ENCODE data around the gene MXRA8.

The MXRA8 gene

GRCh38 chr1:1333551-1334241, 24.7 kb downstream of the MXRA8 start:
- DNase-seq = no peak

- DNase-seq = no peak
Observed at GRCh38 chr1:1332774-1333480, 25.4 kb downstream of the MXRA8 start.

GRCh38 chr1:1332031-1332755, 26.2 kb downstream of the MXRA8 start:
- no peak for DNase-seq

- DNase-seq = no peak
Observed at GRCh38 chr1:1331068-1331965, 27.0 kb downstream of the MXRA8 start, which contains the start of gene TAS1R3. TSS of gene TAS1R3 (plus strand) at chr1:1331280. CDS start at chr1:1331346, 66 bp downstream.

- no peak for DNase-seq
Observed at GRCh38 chr1:1330366-1331067, 27.8 kb downstream of the MXRA8 start.

GRCh38 chr1:1329304-1330210, 28.8 kb downstream of the MXRA8 start:
- no peak for DNase-seq

GRCh38 chr1:1328254-1328653, 30.1 kb downstream of the MXRA8 start:
- DNase-seq = no peak

- no peak for DNase-seq
Observed at GRCh38 chr1:1327291-1327690, 31.1 kb downstream of the MXRA8 start.

GRCh38 chr1:1326075-1326605, 32.2 kb downstream of the MXRA8 start:
- no peak for DNase-seq

- no peak for DNase-seq
Observed at GRCh38 chr1:1325288-1326074, 32.9 kb downstream of the MXRA8 start.

GRCh38 chr1:1324524-1325287, 33.6 kb downstream of the MXRA8 start, which contains the start of the genes CPTP and INTS11:
TSS of gene CPTP (plus strand) at chr1:1324802. CDS start at chr1:1326911, 2,109 bp downstream.
TSS of gene INTS11 (minus strand) at chr1:1324660. CDS start at chr1:1324608, 52 bp downstream.
- peak; percentile 73 for DNase-seq

- no peak for DNase-seq
Observed at GRCh38 chr1:1324084-1324523, 34.3 kb downstream of the MXRA8 start.

- DNase-seq = no peak
Observed at GRCh38 chr1:1322952-1323351, 35.4 kb downstream of the MXRA8 start.

GRCh38 chr1:1322418-1322817, 35.9 kb downstream of the MXRA8 start:
- no peak for DNase-seq

GRCh38 chr1:1321477-1321876, 36.9 kb downstream of the MXRA8 start:
- no peak for DNase-seq

GRCh38 chr1:1320666-1321448, 37.5 kb downstream of the MXRA8 start:
- DNase-seq = no peak

- DNase-seq = no peak
Observed at GRCh38 chr1:1319646-1319941, 38.8 kb downstream of the MXRA8 start.

All from NCI-H774 (cell line).